Adipocyte (in vitro differentiated cells): ENCODE results near the gene TTC33.

Source experiments
- DNase-seq: peaks from one replicate; pipeline ENCODE4 v3.0.0-alpha.2; 2015; ENCODE audit warnings: low read depth
- H3K27me3 ChIP-seq: replicated peaks from 2 replicates; pipeline ENCODE4 v1.7.0; 2013; ENCODE audit warnings: mild to moderate bottlenecking, low read length, moderate library complexity; ENCODE audit not compliant: control insufficient read depth, insufficient read depth
- H3K36me3 ChIP-seq: 2 replicates; pipeline ENCODE4 v1.7.0; 2013; ENCODE audit warnings: low read length, mild to moderate bottlenecking, moderate library complexity; ENCODE audit not compliant: control insufficient read depth, insufficient read depth, severe bottlenecking
- H3K4me1 ChIP-seq: 2 replicates; pipeline ENCODE4 v1.7.0; 2013; ENCODE audit warnings: mild to moderate bottlenecking, low read length, moderate library complexity; ENCODE audit not compliant: control insufficient read depth, insufficient read depth
- H3K4me3 ChIP-seq: 2 replicates; pipeline ENCODE4 v1.7.0; 2013; ENCODE audit warnings: mild to moderate bottlenecking, low read length, moderate library complexity
- H3K9ac ChIP-seq: 2 replicates; pipeline ENCODE4 v1.7.0; 2013; ENCODE audit warnings: mild to moderate bottlenecking, low read length, moderate library complexity
- H3K9me3 ChIP-seq: 2 replicates; pipeline ENCODE4 v1.7.0; 2013; ENCODE audit warnings: mild to moderate bottlenecking, low read length, moderate library complexity; ENCODE audit not compliant: control insufficient read depth

TTC33 gene

DNA sequence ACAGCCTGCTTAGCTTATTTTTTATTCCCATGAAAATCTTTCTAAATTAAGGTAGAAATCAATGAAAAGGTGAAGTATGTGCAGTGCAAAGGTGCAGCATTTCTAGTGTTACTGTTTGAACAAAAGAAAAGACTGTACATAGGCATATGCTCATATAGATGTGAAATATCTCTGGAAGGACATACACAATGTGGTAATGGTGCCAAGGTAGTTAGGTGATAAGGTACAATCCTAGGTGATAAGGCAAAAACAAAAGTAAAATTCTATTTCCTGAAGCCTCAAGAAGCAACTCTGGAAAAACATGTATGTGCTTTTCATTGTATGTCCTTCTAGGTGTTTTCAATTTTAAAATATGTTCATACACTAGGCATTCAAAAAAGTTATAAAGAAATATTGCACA lies 215.5 kb downstream of the TTC33 start:
- no peaks in the 10 kb centered on the region for H3K9me3 ChIP-seq
- no peak overlapping the region for H3K4me3 ChIP-seq
- DNase-seq = no peak
- no peaks in the 10 kb centered on the region for H3K4me1 ChIP-seq
- no peaks in the 10 kb centered on the region for H3K27me3 ChIP-seq
- H3K9ac ChIP-seq = no peak overlapping the region
- H3K36me3 ChIP-seq = no peaks in the 10 kb centered on the region

DNA sequence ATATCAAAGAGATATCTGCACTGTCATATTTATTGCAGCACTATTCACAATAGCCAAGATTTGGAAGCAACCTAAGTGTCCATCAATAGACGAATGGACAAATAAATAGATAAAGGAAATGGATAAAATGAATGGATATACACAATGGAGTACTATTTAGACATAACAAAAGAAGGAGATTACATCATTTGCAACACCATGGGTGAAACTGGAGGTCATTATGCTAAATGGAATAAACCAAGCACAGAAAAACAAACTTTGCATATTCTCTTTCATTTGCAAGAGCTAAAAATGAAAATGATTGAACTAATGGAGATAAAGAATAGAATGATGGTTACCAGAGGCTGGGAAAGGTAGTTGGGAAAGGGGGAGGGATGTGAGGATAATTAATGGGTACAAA lies 231.1 kb downstream of the TTC33 start:
- H3K9ac ChIP-seq = no peak overlapping the region
- DNase-seq = no peak
- no peaks in the 10 kb centered on the region for H3K4me1 ChIP-seq
- no peak overlapping the region for H3K4me3 ChIP-seq
- H3K36me3 ChIP-seq = no peaks in the 10 kb centered on the region
- no peaks in the 10 kb centered on the region for H3K27me3 ChIP-seq
- H3K9me3 ChIP-seq = no peaks in the 10 kb centered on the region

DNA sequence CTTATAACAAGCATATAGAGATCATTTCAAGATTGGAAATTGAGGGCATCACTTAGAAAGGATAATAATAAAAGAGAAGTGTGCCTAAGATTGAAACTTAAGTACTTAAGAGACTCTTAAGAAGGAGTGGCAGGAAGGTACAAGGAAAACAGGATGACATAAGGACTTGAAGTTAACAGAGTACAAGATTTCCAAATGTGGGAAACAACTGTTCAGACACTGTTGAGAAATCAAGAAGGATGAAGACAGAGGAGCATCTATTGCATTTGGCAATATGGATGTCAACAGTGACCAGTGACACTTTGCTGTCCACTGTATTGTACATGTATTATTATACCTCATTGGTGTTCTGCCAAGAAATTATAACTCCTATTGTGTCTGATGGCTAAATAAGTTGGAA lies 233.8 kb downstream of the TTC33 start:
- peak overlapping the region; percentile 29 for H3K4me3 ChIP-seq
- no peaks in the 10 kb centered on the region for H3K27me3 ChIP-seq
- H3K9ac ChIP-seq = no peak overlapping the region
- H3K4me1 ChIP-seq = no peaks in the 10 kb centered on the region
- peak; percentile 23 for DNase-seq
- H3K9me3 ChIP-seq = no peaks in the 10 kb centered on the region
- no peaks in the 10 kb centered on the region for H3K36me3 ChIP-seq

DNA sequence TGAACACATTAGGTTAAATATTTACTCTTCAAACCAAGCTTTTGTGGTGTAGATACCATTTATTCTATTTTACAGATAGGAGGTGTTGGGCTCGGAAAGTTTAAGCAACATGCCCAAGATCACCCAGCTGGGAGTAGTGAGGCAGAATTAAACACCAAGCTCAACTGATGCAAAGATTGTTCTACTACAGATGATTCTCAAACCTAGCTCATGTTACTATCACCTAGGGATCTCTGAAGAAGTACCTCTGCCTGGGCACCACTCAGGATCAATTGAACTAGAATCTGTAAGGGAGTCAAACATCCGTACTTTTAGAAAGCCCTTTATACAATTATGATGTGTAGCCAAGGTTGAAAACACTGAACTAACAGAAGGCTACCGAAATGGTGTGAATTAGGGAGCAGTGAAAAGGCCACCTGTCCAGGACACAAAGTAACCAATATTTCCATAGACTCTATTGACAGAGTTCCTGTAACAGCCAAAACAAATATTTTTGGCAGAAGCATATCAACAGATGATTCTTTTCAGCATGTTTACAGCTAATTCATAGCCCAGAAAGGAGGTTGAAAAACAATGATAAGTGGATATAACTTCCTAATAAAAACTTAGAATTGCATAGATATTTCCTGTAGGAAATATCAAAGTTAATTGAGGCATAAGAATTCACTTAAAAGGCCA lies 234.5 kb downstream of the TTC33 start:
- Histone ChIP-seq H3K9ac (no peak overlapping the region), H3K4me1 (no peaks in the 10 kb centered on the region), H3K4me3 (peak overlapping the region; percentile 29), H3K36me3 (no peaks in the 10 kb centered on the region), H3K27me3 (no peaks in the 10 kb centered on the region), H3K9me3 (no peaks in the 10 kb centered on the region)
- DNase-seq = no peak

DNA sequence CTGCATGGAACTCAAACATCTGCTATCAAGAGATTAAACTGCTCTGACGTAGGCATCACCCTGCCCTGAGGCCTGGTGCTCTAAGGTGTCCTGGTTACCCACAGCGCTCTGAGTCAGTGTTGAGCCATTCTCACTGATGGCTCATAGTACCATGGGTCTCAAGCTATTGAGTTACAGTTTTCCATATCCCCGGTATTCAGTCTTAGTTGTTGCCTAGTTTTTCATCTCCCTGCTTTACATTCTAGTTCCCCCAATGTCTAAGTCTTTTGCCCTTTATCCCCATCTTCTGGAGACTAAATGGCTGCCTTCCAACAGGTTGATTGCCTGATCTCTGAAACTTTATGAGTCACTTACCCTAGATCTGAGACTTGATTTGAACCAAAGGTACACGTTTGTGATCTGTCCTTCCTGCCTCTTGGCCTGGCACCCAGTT lies 237.3 kb downstream of the TTC33 start:
- H3K4me1 ChIP-seq = no peaks in the 10 kb centered on the region

DNA sequence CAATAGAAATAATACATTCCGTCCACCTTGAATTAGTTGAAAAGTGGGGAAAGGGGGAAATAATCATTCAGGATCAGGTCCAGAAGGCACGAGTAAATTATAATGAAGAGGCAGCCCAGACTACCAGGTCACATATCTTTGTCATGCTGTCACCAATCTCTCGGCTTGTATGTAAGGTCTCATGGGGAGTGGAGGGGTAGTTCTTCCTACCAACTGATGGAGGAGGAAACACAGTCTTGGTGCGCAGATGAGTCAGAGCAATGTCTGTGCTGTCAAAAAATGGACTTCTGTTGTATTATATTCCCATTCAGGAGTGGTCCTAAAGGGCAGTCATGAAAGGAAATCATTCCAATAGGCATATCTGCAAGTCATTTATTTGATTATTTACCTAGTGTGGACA lies 240.3 kb downstream of the TTC33 start:
- no peak overlapping the region for H3K9ac ChIP-seq
- DNase-seq = no peak
- no peaks in the 10 kb centered on the region for H3K27me3 ChIP-seq
- H3K9me3 ChIP-seq = no peaks in the 10 kb centered on the region
- H3K4me3 ChIP-seq = no peak overlapping the region
- no peaks in the 10 kb centered on the region for H3K4me1 ChIP-seq
- no peaks in the 10 kb centered on the region for H3K36me3 ChIP-seq

More for the DNA sequence above, 237.3 kb downstream of the TTC33 start:
- Histone ChIP-seq H3K9ac (no peak overlapping the region), H3K9me3 (no peaks in the 10 kb centered on the region), H3K27me3 (no peaks in the 10 kb centered on the region), H3K4me3 (no peak overlapping the region), H3K36me3 (no peaks in the 10 kb centered on the region)
- peak; percentile 24 for DNase-seq

- Histone ChIP-seq H3K9me3 (no peaks in the 10 kb centered on the region), H3K4me3 (no peak overlapping the region), H3K9ac (no peak overlapping the region), H3K4me1 (no peaks in the 10 kb centered on the region), H3K36me3 (no peaks in the 10 kb centered on the region), H3K27me3 (no peaks in the 10 kb centered on the region)
- no peak for DNase-seq
Measured at GRCh38 chr5:40514976-40515375, 240.8 kb downstream of the TTC33 start.

DNA sequence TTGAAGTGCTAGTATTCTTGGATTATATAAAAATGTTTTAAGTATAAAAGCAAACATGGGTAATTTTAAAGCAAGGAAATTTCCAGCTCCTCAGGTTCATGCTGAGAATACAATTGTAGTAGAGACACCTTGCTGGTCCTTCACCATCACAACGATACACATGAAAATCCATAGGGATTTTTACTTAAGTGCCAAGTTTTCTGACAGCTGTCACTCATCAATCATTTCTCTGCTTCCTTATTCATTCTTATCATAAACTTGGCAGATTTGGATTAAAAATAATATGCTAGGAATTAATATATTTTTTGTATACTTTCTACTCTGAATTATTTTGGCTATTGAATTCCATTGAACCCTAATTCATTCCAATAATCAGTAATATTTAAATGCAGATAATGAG lies 244.0 kb downstream of the TTC33 start:
- Histone ChIP-seq H3K9me3 (no peaks in the 10 kb centered on the region), H3K4me1 (no peaks in the 10 kb centered on the region), H3K36me3 (no peaks in the 10 kb centered on the region), H3K9ac (no peak overlapping the region), H3K27me3 (no peaks in the 10 kb centered on the region), H3K4me3 (no peak overlapping the region)
- DNase-seq = no peak

GRCh38 chr5:40507095-40507494 lies 248.7 kb downstream of the TTC33 start:
- Histone ChIP-seq H3K4me1 (no peaks in the 10 kb centered on the region), H3K27me3 (no peaks in the 10 kb centered on the region), H3K9me3 (no peaks in the 10 kb centered on the region), H3K4me3 (no peak overlapping the region), H3K9ac (no peak overlapping the region), H3K36me3 (no peaks in the 10 kb centered on the region)
- DNase-seq = peak; percentile 46

DNA sequence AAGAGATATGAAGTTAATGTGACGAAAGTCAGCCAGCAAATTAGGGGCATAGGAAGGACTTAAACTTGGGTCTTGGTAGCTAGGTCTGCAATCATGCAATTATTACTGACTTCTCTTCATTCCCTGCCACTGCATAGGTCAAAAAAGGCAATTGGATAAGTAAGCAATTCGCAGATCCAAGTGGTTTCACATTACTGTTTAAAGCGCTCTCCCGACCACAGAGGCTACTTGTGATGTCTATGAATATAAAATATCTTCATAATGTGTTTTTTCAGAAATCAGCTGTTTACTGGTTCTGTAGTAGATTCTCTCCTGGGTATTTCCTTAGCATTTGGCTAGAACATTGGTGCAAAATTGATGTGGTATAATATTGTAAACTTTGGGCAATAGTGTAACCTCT lies 250.7 kb downstream of the TTC33 start:
- H3K4me3 ChIP-seq = no peak overlapping the region
- no peaks in the 10 kb centered on the region for H3K36me3 ChIP-seq
- H3K4me1 ChIP-seq = no peaks in the 10 kb centered on the region
- no peaks in the 10 kb centered on the region for H3K9me3 ChIP-seq
- no peaks in the 10 kb centered on the region for H3K27me3 ChIP-seq
- DNase-seq = no peak
- H3K9ac ChIP-seq = no peak overlapping the region

DNA sequence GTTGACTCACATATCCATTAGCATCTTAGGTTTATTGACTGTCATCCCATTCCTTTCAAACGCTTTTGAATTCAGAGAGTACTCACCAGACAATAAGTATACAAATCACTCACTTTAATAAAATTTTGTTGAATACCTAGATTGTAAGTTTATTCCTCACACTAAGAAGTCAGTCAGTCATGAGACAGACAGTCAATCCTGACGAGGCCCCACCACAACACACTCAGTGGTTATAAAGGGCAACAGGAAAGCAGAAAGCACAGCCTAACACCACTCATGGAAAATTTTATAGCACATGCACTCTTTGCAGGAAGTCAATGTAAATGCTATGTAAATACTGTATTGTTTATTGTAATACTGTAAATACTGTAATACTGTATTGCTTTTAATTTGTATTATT lies 252.3 kb downstream of the TTC33 start:
- DNase-seq = no peak

DNA sequence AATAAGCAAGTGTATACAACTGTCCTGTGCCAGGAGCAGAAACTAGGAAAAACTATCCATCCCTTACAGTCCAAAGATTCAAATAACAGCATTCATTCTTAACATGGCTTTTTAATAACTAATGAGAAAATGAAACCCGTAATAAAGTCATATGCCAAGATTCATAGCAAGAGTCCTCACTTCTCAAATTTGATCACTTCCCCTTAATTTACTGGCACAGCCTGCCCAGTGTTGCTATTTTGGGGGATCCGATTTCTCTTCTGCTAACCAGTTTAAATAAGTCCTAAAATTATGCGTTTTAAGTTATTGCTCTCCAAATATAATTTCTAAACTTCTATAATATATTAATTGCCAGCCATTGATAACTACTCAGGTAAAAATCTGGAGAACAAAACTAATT lies 253.0 kb downstream of the TTC33 start:
- Histone ChIP-seq H3K36me3 (no peaks in the 10 kb centered on the region), H3K9me3 (no peaks in the 10 kb centered on the region), H3K27me3 (no peaks in the 10 kb centered on the region), H3K9ac (no peak overlapping the region), H3K4me3 (no peak overlapping the region), H3K4me1 (no peaks in the 10 kb centered on the region)
- DNase-seq = no peak

More for the DNA sequence above, 252.3 kb downstream of the TTC33 start:
- H3K36me3 ChIP-seq = no peaks in the 10 kb centered on the region
- H3K9me3 ChIP-seq = no peaks in the 10 kb centered on the region
- no peaks in the 10 kb centered on the region for H3K27me3 ChIP-seq
- H3K4me3 ChIP-seq = no peak overlapping the region
- H3K4me1 ChIP-seq = no peaks in the 10 kb centered on the region
- no peak overlapping the region for H3K9ac ChIP-seq
